PC-3 (cell line): ENCODE results near the gene BNIP5.

Source experiments
- CTCF ChIP-seq: fragments of 300-600 bp; sonication (generic); conservative IDR thresholded peaks from 2 replicates; pipeline ENCODE4 v1.5.1; 2017; ENCODE audit warnings: antibody characterized with exemption, low read depth, mild to moderate bottlenecking, low read length
- EZH2 ChIP-seq: fragments of 300-600 bp; sonication (generic); IDR thresholded peaks from one replicate; pipeline ENCODE4 v1.6.1; 2017; ENCODE audit warnings: antibody characterized with exemption, mild to moderate bottlenecking, low read length; ENCODE audit not compliant: unreplicated experiment

- no peak for TF ChIP-seq CTCF
- TF ChIP-seq EZH2 = no peak
Measured at GRCh38 chr6:36312854-36313648, 23.6 kb downstream of the BNIP5 start.
